IMR-90 (cell line): Measurements from ENCODE around the gene KLLN. TPM values are rescaled to one million over a fixed set of nuclear protein-coding genes. Genes with fewer than 3 reads are reported as not detected.

Source experiments
- ATAC-seq: fragments of 200-7000 bp; cut with Tn5 transposase; 2 replicates; pipeline ENCODE4 v1.9.1; 2020; ENCODE audit warnings: low read depth, mild to moderate bottlenecking, moderate library complexity
- BruUV-seq: library from RNA; stranded (reverse); fragments of 400-500 nt; replicated peaks from 2 replicates; lab custom pipeline; 2021; lab: Mats Ljungman, UMichigan
- CTCF ChIA-PET: fragments of 300-600 bp; formaldehyde crosslinking; extraction: SDS; loops from one replicate; lab custom pipeline; 2021; ENCODE audit warnings: antibody characterized with exemption; lab: Yijun Ruan, JAX
- POLR2A ChIA-PET: fragments of 300-600 bp; sonication (Branson Sonifier 250); formaldehyde crosslinking; loops from one replicate; lab custom pipeline; 2022; ENCODE audit warnings: antibody characterized with exemption; ENCODE audit not compliant: unreplicated experiment; lab: Charles Lee
- DNase-seq: peaks from one replicate; pipeline ENCODE4 v3.0.0; 2013
- H2AFZ ChIP-seq: replicated peaks from 2 replicates; pipeline ENCODE3; 2013; ENCODE audit warnings: low read length, mild to moderate bottlenecking; ENCODE audit not compliant: poor library complexity
- H2AK5ac ChIP-seq: 2 replicates; pipeline ENCODE4 v1.6.1; 2013; ENCODE audit warnings: low read depth, low read length, inconsistent platforms
- H2AK9ac ChIP-seq: replicated peaks from 2 replicates; pipeline ENCODE3; 2013; ENCODE audit warnings: mild to moderate bottlenecking, low read depth, low read length, moderate library complexity; ENCODE audit not compliant: poor library complexity
- H2BK120ac ChIP-seq: 2 replicates; pipeline ENCODE4 v1.6.1; 2013; ENCODE audit warnings: low read depth, low read length, inconsistent platforms
- H2BK15ac ChIP-seq: 3 replicates; pipeline ENCODE4 v1.6.1; 2013; ENCODE audit warnings: low read depth, low read length, inconsistent platforms
- H2BK20ac ChIP-seq: 2 replicates; pipeline ENCODE4 v1.6.1; 2013; ENCODE audit warnings: low read depth, mild to moderate bottlenecking, inconsistent platforms, low read length, moderate library complexity
- H2BK5ac ChIP-seq: 2 replicates; pipeline ENCODE4 v1.6.1; 2013; ENCODE audit warnings: mild to moderate bottlenecking, low read depth, low read length, inconsistent platforms; ENCODE audit not compliant: poor library complexity, severe bottlenecking
- H3K14ac ChIP-seq: replicated peaks from 2 replicates; pipeline ENCODE4 v1.6.1; 2013; ENCODE audit warnings: low read depth, low read length, inconsistent platforms
- H3K18ac ChIP-seq: 2 replicates; pipeline ENCODE4 v1.6.1; 2013; ENCODE audit warnings: low read depth, low read length, control low read depth
- H3K23ac ChIP-seq: 2 replicates; pipeline ENCODE4 v1.6.1; 2013; ENCODE audit warnings: low read depth, low read length, inconsistent platforms
- H3K27ac ChIP-seq: 2 replicates; pipeline ENCODE4 v1.5.1; 2013; ENCODE audit warnings: mild to moderate bottlenecking, control low read depth, low read length; ENCODE audit not compliant: insufficient read depth
- H3K27me3 ChIP-seq: 2 replicates; pipeline ENCODE4 v1.6.1; 2013; ENCODE audit warnings: low read length; ENCODE audit not compliant: control insufficient read depth, insufficient read depth
- H3K36me3 ChIP-seq: 2 replicates; pipeline ENCODE4 v1.6.1; 2013; ENCODE audit warnings: low read length, mixed read lengths; ENCODE audit not compliant: control insufficient read depth, insufficient read depth
- H3K4ac ChIP-seq: 2 replicates; pipeline ENCODE4 v1.6.1; 2013; ENCODE audit warnings: low read depth, low read length, inconsistent platforms
- H3K4me1 ChIP-seq: 2 replicates; pipeline ENCODE4 v1.6.1; 2013; ENCODE audit warnings: low read length, mixed read lengths; ENCODE audit not compliant: control insufficient read depth, insufficient read depth
- H3K4me2 ChIP-seq: 2 replicates; pipeline ENCODE4 v1.6.1; 2013; ENCODE audit warnings: low read depth, mild to moderate bottlenecking, control low read depth, low read length, moderate library complexity
- H3K4me3 ChIP-seq: 2 replicates; pipeline ENCODE4 v1.5.1; 2013; ENCODE audit warnings: low read depth, mild to moderate bottlenecking, control low read depth, low read length, moderate library complexity; ENCODE audit not compliant: insufficient read depth
- H3K56ac ChIP-seq: 2 replicates; pipeline ENCODE4 v1.6.1; 2013; ENCODE audit warnings: low read length, inconsistent platforms; ENCODE audit not compliant: insufficient read depth; ENCODE audit errors: extremely low read depth
- H3K79me1 ChIP-seq, 2 experiments: 2 replicates each; pipeline ENCODE4 v1.6.1; 2013; ENCODE audit warnings: low read length in 2 of 2, inconsistent platforms in 1 of 2, low read depth in 1 of 2
- H3K9ac ChIP-seq: 2 replicates; pipeline ENCODE4 v1.6.1; 2013; ENCODE audit warnings: low read depth, low read length, control low read depth
- H3K9me1 ChIP-seq: 2 replicates; pipeline ENCODE4 v1.6.1; 2013; ENCODE audit warnings: low read length, inconsistent platforms; ENCODE audit not compliant: insufficient read depth
- H3K9me3 ChIP-seq: 2 replicates; pipeline ENCODE4 v1.6.1; 2013; ENCODE audit warnings: low read length; ENCODE audit not compliant: control insufficient read depth, insufficient read depth
- H4K20me1 ChIP-seq: 2 replicates; pipeline ENCODE4 v1.6.1; 2013; ENCODE audit warnings: low read length, inconsistent platforms; ENCODE audit not compliant: insufficient read depth
- H4K5ac ChIP-seq: 2 replicates; pipeline ENCODE4 v1.6.1; 2013; ENCODE audit warnings: mild to moderate bottlenecking, low read depth, low read length, control low read depth
- H4K8ac ChIP-seq, 2 experiments: 2 replicates each; pipeline ENCODE4 v1.6.1; 2013; ENCODE audit warnings: low read depth in 2 of 2, low read length in 2 of 2, control low read depth in 1 of 2, inconsistent platforms in 1 of 2
- H4K91ac ChIP-seq: 2 replicates; pipeline ENCODE4 v1.6.1; 2013; ENCODE audit warnings: low read depth, low read length, inconsistent platforms; ENCODE audit not compliant: insufficient read depth
- MAZ ChIP-seq: IDR thresholded peaks from 2 replicates; pipeline ENCODE4 v1.6.1; 2012; ENCODE audit warnings: low read depth, mild to moderate bottlenecking, low read length, improper control_type of control experiment, moderate library complexity, borderline replicate concordance
- WGBS, 2 experiments: methylation state at CpG; one replicate each; pipeline versions ENCODE4 v1.1.5 to v1.1.7; 2013; ENCODE audit warnings: missing lambda C conversion rate in 2 of 2; ENCODE audit not compliant: insufficient read length in 1 of 2; ENCODE audit errors: extremely low coverage in 2 of 2; 5-methylcytosine and 5-hydroxymethylcytosine counted together
- dilution Hi-C: fragments of 300-500 bp; cut with HindIII; formaldehyde crosslinking; loops from one replicate; pipeline ENCODE4 v1.14.3; 2018; ENCODE audit warnings: low sequenced_read_pairs; ENCODE audit not compliant: unreplicated experiment
- in situ Hi-C: fragments of 300-500 bp; cut with MboI; formaldehyde crosslinking; loops from 3 replicates; pipeline ENCODE4 v1.14.3; 2019; ENCODE audit warnings: low sequenced_read_pairs, inconsistent platforms, mixed read lengths
- intact Hi-C: fragments of 100-400 bp; cut with micrococcal nuclease; formaldehyde crosslinking; loops from 2 replicates; pipeline ENCODE4 v1.10.0; 2022
- polyA plus RNA-seq, 3 experiments: library from polyadenylated mRNA; depleted of rRNA; stranded (reverse); fragments of >200 nt; gene quantifications; 2 replicates each; pipeline ENCODE4 v1.2.3, GENCODE V29; 2012; ENCODE audit warnings: low replicate concordance in 1 of 3
- total RNA-seq: library from RNA; depleted of rRNA; stranded (reverse); fragments of >200 nt; gene quantifications from 2 replicates; pipeline ENCODE4 v1.2.3, GENCODE V29; 2012

KLLN gene
- total and polyA plus RNA-seq, 2 of the 4 experiments (the other 2 are of a cell fraction), result 0.36 TPM

- no peak overlapping the region for H2BK120ac ChIP-seq
- no peak overlapping the region for H3K56ac ChIP-seq
- no peak overlapping the region for H2AK9ac ChIP-seq
- H2BK15ac ChIP-seq, result no peak overlapping the region
- no peak overlapping the region for H3K14ac ChIP-seq
- no peaks in the 10 kb centered on the region for H3K9me3 ChIP-seq
- no peak overlapping the region for H3K4me2 ChIP-seq
- no peak overlapping the region for H3K23ac ChIP-seq
- no peak overlapping the region for H4K91ac ChIP-seq
- DNase-seq (no peak), ATAC-seq (no peak)
- dilution Hi-C loops (no loop called here), intact Hi-C loops (no loop called here), in situ Hi-C loops (no loop called here)
- no peak overlapping the region for H2AFZ ChIP-seq
- no peak overlapping the region for H3K9ac ChIP-seq
- CTCF ChIA-PET, result no interaction called here
- no peak overlapping the region for H4K5ac ChIP-seq
- H3K9me1 ChIP-seq, result no peaks in the 10 kb centered on the region; the same call in 1 of the 2 replicates
- H2BK20ac ChIP-seq, result no peak overlapping the region
- no CpG with 5 or more reads among the region's 6 CpGs for WGBS, 2 experiments
- no peak overlapping the region for H3K18ac ChIP-seq
- H3K79me1 ChIP-seq, result peaks cover 4 to 19% of the 10 kb centered on the region in 2 experiments; a peak in 2 of 4 replicates
- POLR2A ChIA-PET, result no interaction called here
- no peak overlapping the region for H2BK5ac ChIP-seq
- no peaks in the 10 kb centered on the region; the same call in 1 of the 2 replicates for H4K20me1 ChIP-seq
- no peaks in the 10 kb centered on the region for H3K36me3 ChIP-seq
- H4K8ac ChIP-seq, result no peak overlapping the region; a peak in 1 of 4 replicates
- H3K4ac ChIP-seq, result no peak overlapping the region
- no peaks in the 10 kb centered on the region for H3K27me3 ChIP-seq
- TF ChIP-seq MAZ, result no peak
- no peak overlapping the region for H3K4me3 ChIP-seq
- no peak overlapping the region for H2AK5ac ChIP-seq
- BruUV-seq, result no TSS peak
- H3K27ac ChIP-seq, result no peak overlapping the region
- H3K4me1 ChIP-seq, result no peaks in the 10 kb centered on the region
Measured at GRCh38 chr10:87819289-87819585, 44.1 kb downstream of the KLLN start.
